Skeletal muscle cell (primary cell): ENCODE measurements around the gene JPH3.

Experiments
- DNase-seq: peaks from one replicate; pipeline ENCODE4 v3.0.0-alpha.2; 2010; ENCODE audit warnings: low read depth
- H3K4me3 ChIP-seq: 2 replicates; pipeline ENCODE4 v1.5.1; 2011; ENCODE audit warnings: low read depth, mild to moderate bottlenecking, control low read depth, low read length, moderate library complexity

Gene JPH3

GRCh38 chr16:87644596-87644995 is 42.3 kb downstream of the JPH3 start:
- no peak for DNase-seq
- no peak overlapping the region for H3K4me3 ChIP-seq

GRCh38 chr16:87645802-87646201 is 43.5 kb downstream of the JPH3 start:
- no peak overlapping the region for H3K4me3 ChIP-seq
- no peak for DNase-seq

GRCh38 chr16:87647431-87648185 is 45.3 kb downstream of the JPH3 start:
- no peak overlapping the region for H3K4me3 ChIP-seq
- no peak for DNase-seq

GRCh38 chr16:87648236-87648635 is 45.9 kb downstream of the JPH3 start:
- H3K4me3 ChIP-seq: no peak overlapping the region
- DNase-seq: no peak

- no peak for DNase-seq
- no peak overlapping the region for H3K4me3 ChIP-seq
These were observed 46.6 kb downstream of the JPH3 start for GRCh38 chr16:87648698-87649487.

- DNase-seq: no peak
- no peak overlapping the region for H3K4me3 ChIP-seq
These were observed 50.1 kb downstream of the JPH3 start for GRCh38 chr16:87652386-87652785.

- no peak for DNase-seq
- no peak overlapping the region for H3K4me3 ChIP-seq
These were observed 50.5 kb downstream of the JPH3 start for GRCh38 chr16:87652799-87653198.

GRCh38 chr16:87653234-87653633 is 50.9 kb downstream of the JPH3 start:
- no peak overlapping the region for H3K4me3 ChIP-seq
- DNase-seq: no peak

GRCh38 chr16:87654826-87655225 is 52.5 kb downstream of the JPH3 start:
- DNase-seq: no peak
- no peak overlapping the region for H3K4me3 ChIP-seq

- no peak overlapping the region for H3K4me3 ChIP-seq
- no peak for DNase-seq
These were observed 54.0 kb downstream of the JPH3 start for GRCh38 chr16:87656328-87656727.

- no peak overlapping the region for H3K4me3 ChIP-seq
- DNase-seq: no peak
These were observed 55.4 kb downstream of the JPH3 start for GRCh38 chr16:87657621-87658192.

GRCh38 chr16:87658564-87659225 is 56.4 kb downstream of the JPH3 start:
- H3K4me3 ChIP-seq: no peak overlapping the region
- no peak for DNase-seq

GRCh38 chr16:87661561-87661960 is 59.3 kb downstream of the JPH3 start:
- no peak for DNase-seq
- H3K4me3 ChIP-seq: no peak overlapping the region

GRCh38 chr16:87662254-87663204 is 60.2 kb downstream of the JPH3 start:
- DNase-seq: no peak

GRCh38 chr16:87664792-87665191 is 62.5 kb downstream of the JPH3 start:
- no peak for DNase-seq
- no peak overlapping the region for H3K4me3 ChIP-seq

More at GRCh38 chr16:87662254-87663204, 60.2 kb downstream of the JPH3 start:
- no peak overlapping the region for H3K4me3 ChIP-seq

GRCh38 chr16:87665193-87665592 is 62.9 kb downstream of the JPH3 start:
- no peak overlapping the region for H3K4me3 ChIP-seq
- DNase-seq: no peak

- DNase-seq: no peak
- H3K4me3 ChIP-seq: no peak overlapping the region
These were observed 64.6 kb downstream of the JPH3 start for GRCh38 chr16:87666919-87667318.

GRCh38 chr16:87667443-87667842 is 65.1 kb downstream of the JPH3 start:
- no peak for DNase-seq
- H3K4me3 ChIP-seq: no peak overlapping the region

GRCh38 chr16:87667946-87668345 is 65.6 kb downstream of the JPH3 start:
- no peak overlapping the region for H3K4me3 ChIP-seq
- no peak for DNase-seq
